GM19328 (cell line): Measurements from ENCODE around the gene PRR4.

Source experiments
- ATAC-seq: cut with Tn5 transposase; IDR thresholded peaks from one replicate; pipeline ENCODE4 v1.9.1; 2021; ENCODE audit warnings: mild to moderate bottlenecking, moderate library complexity; ENCODE audit not compliant: unreplicated experiment

Gene PRR4

DNA sequence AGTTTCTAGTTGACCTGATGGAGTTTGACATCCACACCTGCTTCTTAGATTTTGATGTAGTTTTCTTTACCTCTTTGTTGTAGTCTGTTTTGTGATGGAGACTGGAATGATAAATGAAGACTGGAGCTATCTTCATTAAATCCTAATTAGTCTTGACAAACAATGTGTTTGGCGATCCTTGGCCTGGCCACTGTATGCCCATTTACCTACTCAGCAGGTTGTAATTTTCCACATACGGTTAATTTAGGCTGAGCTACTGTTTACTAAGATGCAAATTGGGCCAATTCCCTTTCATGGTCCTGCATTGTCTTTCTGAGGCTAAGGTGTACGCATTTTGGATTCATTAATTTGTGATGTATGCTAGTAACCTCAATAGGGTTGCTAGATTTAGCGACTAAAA is 46.7 kb downstream of the PRR4 start, which contains the start of gene TAS2R7:
TAS2R7 (minus strand) TSS at position 41 of the 400 bp plus-strand sequence. CDS start 57 bp downstream, outside the sequence.
- ATAC-seq: no peak

DNA sequence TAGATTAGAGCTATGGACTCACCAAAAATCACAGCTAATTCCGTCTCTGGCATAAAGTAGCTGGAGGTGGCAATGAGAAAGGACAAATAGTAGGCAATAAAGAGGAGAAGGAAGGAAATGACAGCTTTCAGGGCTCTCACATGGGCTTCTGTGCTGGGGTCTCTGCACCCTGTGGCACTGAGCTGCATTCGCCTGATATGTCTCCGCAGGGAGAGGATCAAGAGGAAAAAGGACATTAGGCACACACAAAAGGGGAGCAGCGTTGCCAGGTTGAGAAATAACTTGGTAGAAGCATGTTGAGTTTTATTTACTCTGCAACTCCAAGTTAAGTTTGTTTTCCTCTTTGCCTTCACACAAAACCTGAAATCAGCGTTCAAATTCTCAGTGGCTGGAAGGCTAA is 47.5 kb downstream of the PRR4 start:
- ATAC-seq: no peak
